ENCODE results near the gene MPIG6B.
A peak's percentile ranks its signal among the peaks of the same experiment; 100 is the strongest.

MPIG6B gene

GRCh38 chr6:31727034-31727716 lies 4.0 kb downstream of the MPIG6B start:
- Mint-ChIP-seq H3K4me3 (peak overlapping the region; percentile 70 to 85 (median 83)), H3K9me3 (no peaks in the 10 kb centered on the region)

GRCh38 chr6:31727717-31728671 lies 4.8 kb downstream of the MPIG6B start:
- TF ChIP-seq CTCF (IDR thresholded peaks at IDR 0.05; ENCODE audit: unreplicated experiment in 3 of 3) = no peak
- H3K4me1 Mint-ChIP-seq = peaks cover 16% of the 10 kb centered on the region
- H3K9me3 Mint-ChIP-seq = no peaks in the 10 kb centered on the region
- H3K36me3 Mint-ChIP-seq (ENCODE audit: low read depth) = peaks cover 65% of the 10 kb centered on the region
- H3K27ac Mint-ChIP-seq = no peak overlapping the region
- H3K27me3 Mint-ChIP-seq (ENCODE audit: low read depth) = no peaks in the 10 kb centered on the region
- H3K4me3 Mint-ChIP-seq = peak overlapping the region; percentile 97 to 98 (median 98)

More at GRCh38 chr6:31727034-31727716, 4.0 kb downstream of the MPIG6B start:
- no peak for TF ChIP-seq CTCF (IDR thresholded peaks at IDR 0.05; ENCODE audit: unreplicated experiment in 3 of 3)
- peak overlapping the region in 1 of 3 experiments; percentile 52 for H3K27ac Mint-ChIP-seq
- H3K36me3 Mint-ChIP-seq (ENCODE audit: low read depth) = peaks cover 60% of the 10 kb centered on the region
- H3K4me1 Mint-ChIP-seq = peaks cover 15% of the 10 kb centered on the region
- no peaks in the 10 kb centered on the region for H3K27me3 Mint-ChIP-seq (ENCODE audit: low read depth)

GRCh38 chr6:31728767-31729514 lies 5.8 kb downstream of the MPIG6B start, which contains the start of gene DDAH2:
Gene DDAH2, minus strand, starts transcription at chr6:31729299. Its CDS starts 138 bp downstream, at chr6:31729161.
- no peaks in the 10 kb centered on the region for H3K9me3 Mint-ChIP-seq
- H3K36me3 Mint-ChIP-seq (ENCODE audit: low read depth) = peaks cover 71% of the 10 kb centered on the region
- H3K27ac Mint-ChIP-seq = peak within 1 kb of the TSS; percentile 90 to 95 (median 92)
- peak in 1 of 3 experiments; percentile 73 for TF ChIP-seq CTCF (IDR thresholded peaks at IDR 0.05; ENCODE audit: unreplicated experiment in 3 of 3)
- no peaks in the 10 kb centered on the region for H3K27me3 Mint-ChIP-seq (ENCODE audit: low read depth)
- H3K4me1 Mint-ChIP-seq = peaks cover 25% of the 10 kb centered on the region
- H3K4me3 Mint-ChIP-seq = peak within 1 kb of the TSS; percentile 97 to 98 (median 98)

GRCh38 chr6:31729515-31729978 lies 6.4 kb downstream of the MPIG6B start:
- no peaks in the 10 kb centered on the region for H3K27me3 Mint-ChIP-seq (ENCODE audit: low read depth)
- TF ChIP-seq CTCF (IDR thresholded peaks at IDR 0.05; ENCODE audit: unreplicated experiment in 3 of 3) = peak in 2 of 3 experiments; percentile 63 to 75
- peaks cover 70% of the 10 kb centered on the region for H3K36me3 Mint-ChIP-seq (ENCODE audit: low read depth)
- H3K9me3 Mint-ChIP-seq = no peaks in the 10 kb centered on the region
- peak overlapping the region; percentile 90 to 95 (median 92) for H3K27ac Mint-ChIP-seq
- peak overlapping the region; percentile 97 to 98 (median 98) for H3K4me3 Mint-ChIP-seq
- peaks cover 31% of the 10 kb centered on the region for H3K4me1 Mint-ChIP-seq

GRCh38 chr6:31729979-31730630 lies 6.9 kb downstream of the MPIG6B start:
- H3K36me3 Mint-ChIP-seq (ENCODE audit: low read depth) = peaks cover 69% of the 10 kb centered on the region
- no peak for TF ChIP-seq CTCF (IDR thresholded peaks at IDR 0.05; ENCODE audit: unreplicated experiment in 3 of 3)
- no peaks in the 10 kb centered on the region for H3K9me3 Mint-ChIP-seq
- no peaks in the 10 kb centered on the region for H3K27me3 Mint-ChIP-seq (ENCODE audit: low read depth)
- peak overlapping the region; percentile 97 to 98 (median 98) for H3K4me3 Mint-ChIP-seq
- H3K4me1 Mint-ChIP-seq = peaks cover 31% of the 10 kb centered on the region
- H3K27ac Mint-ChIP-seq = peak overlapping the region; percentile 90 to 95 (median 92)

Data from nephron (organoid).